Measurements from ENCODE around the gene PIK3R6.

GRCh38 chr17:8887834-8888703 is 20.6 kb upstream of the PIK3R6 start:
- peak; percentile 13 to 53 (median 44) for TF ChIP-seq CTCF (IDR thresholded peaks at IDR 0.05)
- TF ChIP-seq POLR2A (IDR thresholded peaks at IDR 0.05) = no peak
